Muscle of leg (tissue), 11 donors: ENCODE data around the gene HIVEP1. TPM values are rescaled to one million over a fixed set of nuclear protein-coding genes. Genes with fewer than 3 reads are reported as not detected.

ENCODE experiments used
- DNase-seq: peaks from one replicate; pipeline ENCODE4 v3.0.0; 2013
- H3K27ac ChIP-seq: one replicate; pipeline ENCODE4 v1.5.1; 2013; ENCODE audit warnings: mild to moderate bottlenecking, low read length, control low read depth
- H3K27me3 ChIP-seq: one replicate; pipeline ENCODE4 v1.6.1; 2013; ENCODE audit warnings: low read length; ENCODE audit not compliant: control insufficient read depth, insufficient read depth
- H3K36me3 ChIP-seq: one replicate; pipeline ENCODE4 v1.6.1; 2013; ENCODE audit warnings: low read length; ENCODE audit not compliant: control insufficient read depth, insufficient read depth
- H3K4me1 ChIP-seq: one replicate; pipeline ENCODE4 v1.6.1; 2013; ENCODE audit warnings: low read length; ENCODE audit not compliant: control insufficient read depth, insufficient read depth
- H3K4me3 ChIP-seq: one replicate; pipeline ENCODE4 v1.5.1; 2013; ENCODE audit warnings: low read length, control low read depth
- H3K9me3 ChIP-seq: replicated peaks from 2 replicates; pipeline ENCODE4 v1.6.1; 2013; ENCODE audit warnings: low read depth, low read length; ENCODE audit not compliant: control insufficient read depth
- WGBS: methylation state at CpG from one replicate; pipeline ENCODE4 v1.1.5; 2013; ENCODE audit warnings: missing lambda C conversion rate; ENCODE audit not compliant: insufficient coverage; 5-methylcytosine and 5-hydroxymethylcytosine counted together
- polyA plus RNA-seq, 8 donors: library from polyadenylated mRNA; unstranded; fragments of 120-200 nt; gene quantifications; one replicate each; pipeline versions ENCODE4 v1.2.1 to v1.2.3, GENCODE V29; 2013; ENCODE audit warnings: inconsistent platforms in 1 of 8, low replicate concordance in 1 of 8; ENCODE audit not compliant: insufficient read length in 8 of 8, insufficient read depth in 1 of 8
- total RNA-seq: library from RNA; stranded (reverse); fragments of 120-200 nt; gene quantifications from one replicate; pipeline ENCODE4 v1.2.4, GENCODE V29; 2013

HIVEP1 gene
- total and polyA plus RNA-seq, 9 donors: 16.7 to 27.8 (median 20.7) TPM

DNA sequence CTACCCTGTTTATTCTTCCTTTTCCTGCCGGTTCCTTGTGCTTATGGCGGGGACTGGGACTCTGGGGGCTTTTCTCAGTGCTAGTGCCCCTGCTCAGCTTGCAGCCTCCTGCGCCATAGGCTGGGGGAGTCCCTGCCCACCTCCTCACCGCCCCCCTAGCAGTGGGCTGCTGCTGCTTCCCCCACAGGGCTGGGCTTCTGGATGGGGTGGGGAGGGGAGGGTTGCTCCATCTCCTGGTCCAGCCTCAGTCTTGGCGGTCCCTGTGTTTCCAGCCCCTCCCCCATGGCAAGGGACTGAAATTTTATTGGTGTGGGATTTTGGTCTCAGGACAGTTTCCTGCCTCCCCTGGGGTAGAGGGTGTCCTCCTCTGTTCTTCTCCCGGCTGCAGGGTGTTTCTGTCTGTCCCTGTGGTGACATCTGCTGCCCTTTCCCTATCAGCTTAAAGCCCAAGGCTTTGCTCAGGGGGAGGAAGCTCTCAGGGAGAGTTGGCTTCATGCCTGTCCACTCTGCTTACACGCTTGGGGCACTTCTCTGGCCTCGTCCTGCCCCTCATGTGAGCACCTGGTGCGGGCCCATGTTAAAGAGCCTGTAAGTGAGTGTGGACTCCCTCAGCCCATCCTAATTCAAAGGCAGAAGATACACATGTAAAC, 100.6 kb downstream of the HIVEP1 start:
- Histone ChIP-seq H3K4me3 (no peak overlapping the region), H3K9me3 (peaks cover 14% of the 10 kb centered on the region), H3K4me1 (no peaks in the 10 kb centered on the region), H3K27me3 (no peaks in the 10 kb centered on the region), H3K27ac (no peak overlapping the region), H3K36me3 (peaks cover 18% of the 10 kb centered on the region)
- WGBS: 94% methylated on average over 3 of the region's 9 CpGs
- no peak for DNase-seq

DNA sequence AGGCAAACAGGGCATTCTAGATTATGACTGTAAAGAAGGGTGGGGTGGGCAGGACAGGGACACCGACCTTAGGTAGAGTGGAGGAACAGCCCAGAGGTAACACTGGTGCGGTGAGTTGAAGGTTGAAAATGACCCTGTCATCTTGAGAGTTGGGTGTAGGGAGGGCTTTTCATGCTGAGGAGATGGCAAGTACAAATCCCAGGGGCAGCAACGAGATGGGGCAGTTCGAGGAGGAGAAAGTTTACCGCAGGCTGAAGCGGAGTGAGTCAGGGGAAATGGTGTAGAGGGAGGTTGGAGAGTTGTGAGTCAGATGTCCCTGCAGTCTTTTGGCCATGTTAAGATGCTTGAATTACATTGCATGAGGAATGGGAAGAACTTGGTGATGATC, 101.1 kb downstream of the HIVEP1 start:
- H3K4me1 ChIP-seq: no peaks in the 10 kb centered on the region
- no peak overlapping the region for H3K27ac ChIP-seq
- no peak overlapping the region for H3K4me3 ChIP-seq
- no peak for DNase-seq
- H3K36me3 ChIP-seq: peaks cover 18% of the 10 kb centered on the region
- peaks cover 15% of the 10 kb centered on the region for H3K9me3 ChIP-seq
- 94% methylated on average over 6 of the region's 6 CpGs for WGBS
- no peaks in the 10 kb centered on the region for H3K27me3 ChIP-seq

DNA sequence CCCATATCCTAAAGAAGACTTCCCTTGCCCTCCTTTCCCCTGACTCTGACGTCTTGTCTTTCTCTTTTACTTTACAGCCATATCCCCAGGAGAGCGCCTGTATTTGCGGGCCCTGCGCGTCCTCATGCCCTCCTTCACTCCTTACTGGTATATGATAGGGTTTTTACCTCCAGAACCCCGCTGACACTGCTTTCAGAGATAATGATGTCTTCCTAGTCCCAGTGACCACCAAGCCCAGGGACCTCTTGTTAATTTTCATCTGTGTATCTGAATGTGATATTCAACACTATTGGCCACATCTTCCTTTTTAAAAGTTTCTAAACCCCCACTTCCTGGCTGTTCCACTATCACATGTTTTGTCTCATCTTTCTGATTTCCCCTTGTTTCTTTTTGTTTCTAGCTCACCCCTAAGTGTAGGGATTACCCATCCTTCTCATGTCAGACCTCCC, 102.0 kb downstream of the HIVEP1 start:
- H3K4me3 ChIP-seq: no peak overlapping the region
- WGBS: no CpG with 5 or more reads among the region's 6 CpGs
- peaks cover 15% of the 10 kb centered on the region for H3K9me3 ChIP-seq
- peaks cover 18% of the 10 kb centered on the region for H3K36me3 ChIP-seq
- H3K27ac ChIP-seq: no peak overlapping the region
- H3K27me3 ChIP-seq: no peaks in the 10 kb centered on the region
- no peak for DNase-seq
- H3K4me1 ChIP-seq: no peaks in the 10 kb centered on the region

DNA sequence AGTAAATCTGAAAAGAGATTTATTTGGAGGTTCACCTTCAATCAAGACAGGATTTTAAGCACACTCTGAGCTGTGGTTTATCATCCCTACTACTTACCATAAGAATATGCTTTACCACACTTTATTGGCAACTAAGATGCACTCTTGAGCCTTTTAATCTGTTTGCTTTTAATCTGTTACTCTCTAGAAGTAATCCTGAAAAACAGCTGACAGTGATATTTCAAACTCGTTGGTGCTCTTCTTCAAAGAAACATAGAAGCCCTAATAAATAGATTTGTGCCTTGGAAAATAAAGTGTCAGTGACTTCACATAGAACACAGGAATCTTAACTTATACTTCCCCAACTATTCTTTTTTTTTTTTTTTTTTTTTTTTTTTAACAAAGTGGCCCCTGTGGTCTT, 102.9 kb downstream of the HIVEP1 start:
- WGBS: no CpG with 5 or more reads among the region's 1 CpG
- Histone ChIP-seq H3K36me3 (peaks cover 19% of the 10 kb centered on the region), H3K4me3 (no peak overlapping the region), H3K27me3 (no peaks in the 10 kb centered on the region), H3K9me3 (peaks cover 15% of the 10 kb centered on the region), H3K4me1 (no peaks in the 10 kb centered on the region), H3K27ac (no peak overlapping the region)
- no peak for DNase-seq

DNA sequence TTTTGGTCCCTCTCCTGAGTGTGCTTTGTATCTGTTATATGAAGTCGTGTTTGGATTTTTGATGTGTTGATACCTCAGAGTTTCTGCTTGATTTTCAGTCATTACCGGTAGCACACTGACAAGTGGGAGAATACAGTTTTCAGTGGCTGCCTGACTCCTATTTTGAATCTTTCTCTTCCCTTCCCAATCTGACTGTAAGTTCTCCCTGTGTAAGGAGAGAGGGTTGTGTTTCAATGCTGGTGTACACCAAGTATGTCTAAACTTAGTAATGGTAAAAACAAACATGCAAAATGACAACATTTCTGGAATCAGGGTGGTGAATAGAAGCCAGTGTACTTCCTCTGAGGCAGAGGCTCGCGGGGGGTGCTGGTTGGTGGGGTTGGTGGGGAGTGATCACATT, 103.4 kb downstream of the HIVEP1 start:
- no peak for DNase-seq
- Histone ChIP-seq H3K4me3 (no peak overlapping the region), H3K9me3 (peaks cover 15% of the 10 kb centered on the region), H3K27ac (no peak overlapping the region), H3K36me3 (peaks cover 21% of the 10 kb centered on the region), H3K27me3 (no peaks in the 10 kb centered on the region), H3K4me1 (no peaks in the 10 kb centered on the region)
- 80% methylated on average over 1 of the region's 4 CpGs for WGBS

DNA sequence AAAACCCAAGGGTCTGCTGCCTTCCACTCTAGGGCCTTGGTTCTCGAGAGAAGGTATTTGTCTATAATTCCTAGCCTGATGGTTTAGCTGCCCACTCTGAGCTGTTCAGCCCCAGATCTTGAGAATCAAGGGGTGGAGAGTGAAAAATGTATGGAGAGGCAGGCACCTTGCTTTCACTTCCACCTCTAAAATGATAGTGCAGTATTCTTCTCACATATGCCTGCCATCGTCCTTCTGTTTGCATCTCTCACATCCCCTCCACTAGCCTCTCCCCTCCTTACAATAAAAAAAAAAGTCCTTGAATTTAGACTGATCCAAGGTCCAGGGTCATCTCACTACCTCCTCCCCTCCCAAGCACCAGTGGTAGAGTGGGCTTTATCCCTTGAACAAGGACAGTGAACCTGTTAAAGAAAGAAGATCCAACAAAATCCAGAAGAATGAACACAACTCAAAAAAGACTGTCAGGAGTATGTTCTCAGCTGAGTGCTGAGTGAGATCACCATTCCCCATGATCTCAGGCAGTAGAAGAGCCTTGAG, 104.2 kb downstream of the HIVEP1 start:
- H3K9me3 ChIP-seq: peaks cover 15% of the 10 kb centered on the region
- 71% methylated on average over 1 of the region's 2 CpGs for WGBS
- no peaks in the 10 kb centered on the region for H3K4me1 ChIP-seq
- H3K4me3 ChIP-seq: no peak overlapping the region
- no peak overlapping the region for H3K27ac ChIP-seq
- peaks cover 22% of the 10 kb centered on the region for H3K36me3 ChIP-seq
- H3K27me3 ChIP-seq: no peaks in the 10 kb centered on the region
- DNase-seq: no peak

DNA sequence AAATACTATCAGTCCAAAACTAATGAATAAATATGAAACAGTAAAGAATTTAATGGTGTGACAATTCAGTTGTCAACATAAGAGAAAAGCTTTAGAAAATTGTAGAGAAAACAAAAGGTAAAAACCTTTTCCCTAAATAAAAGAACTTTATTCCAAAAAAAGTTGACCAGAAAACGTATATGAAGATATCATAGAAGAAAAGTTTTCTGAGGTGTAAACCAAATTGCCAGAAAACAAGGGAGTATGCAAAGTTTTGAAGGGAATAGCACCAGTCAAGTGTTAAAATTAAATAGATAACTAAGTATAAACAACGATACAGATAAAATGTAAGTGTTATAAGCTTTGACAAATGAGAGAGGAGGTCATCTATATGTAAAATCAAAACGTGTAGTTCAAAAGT, 104.9 kb downstream of the HIVEP1 start:
- Histone ChIP-seq H3K36me3 (peaks cover 28% of the 10 kb centered on the region), H3K27me3 (no peaks in the 10 kb centered on the region), H3K27ac (no peak overlapping the region), H3K4me3 (no peak overlapping the region), H3K4me1 (no peaks in the 10 kb centered on the region), H3K9me3 (peaks cover 15% of the 10 kb centered on the region)
- DNase-seq: no peak
- no CpG with 5 or more reads among the region's 3 CpGs for WGBS

DNA sequence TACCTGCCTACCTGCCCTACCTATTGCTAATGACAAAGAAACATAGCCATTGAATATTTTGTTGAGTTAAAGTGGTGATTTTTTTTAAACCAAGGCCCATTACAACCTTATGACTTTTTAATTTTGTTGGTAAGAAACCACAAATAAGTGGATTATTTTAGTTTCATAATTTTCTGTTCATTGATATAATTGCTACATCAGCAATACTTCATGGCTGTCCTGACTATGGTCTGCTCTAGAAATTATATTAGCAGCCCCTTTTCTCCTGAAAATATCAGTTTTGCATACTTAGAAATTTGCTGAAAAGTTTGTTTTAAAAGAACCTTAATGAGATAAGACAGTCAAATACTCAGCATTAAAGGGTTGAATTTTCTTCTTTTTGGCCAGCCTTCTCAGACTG, 106.5 kb downstream of the HIVEP1 start:
- Histone ChIP-seq H3K9me3 (peaks cover 15% of the 10 kb centered on the region), H3K27me3 (no peaks in the 10 kb centered on the region), H3K36me3 (peaks cover 36% of the 10 kb centered on the region), H3K4me3 (no peak overlapping the region), H3K27ac (no peak overlapping the region), H3K4me1 (no peaks in the 10 kb centered on the region)
- DNase-seq: no peak

DNA sequence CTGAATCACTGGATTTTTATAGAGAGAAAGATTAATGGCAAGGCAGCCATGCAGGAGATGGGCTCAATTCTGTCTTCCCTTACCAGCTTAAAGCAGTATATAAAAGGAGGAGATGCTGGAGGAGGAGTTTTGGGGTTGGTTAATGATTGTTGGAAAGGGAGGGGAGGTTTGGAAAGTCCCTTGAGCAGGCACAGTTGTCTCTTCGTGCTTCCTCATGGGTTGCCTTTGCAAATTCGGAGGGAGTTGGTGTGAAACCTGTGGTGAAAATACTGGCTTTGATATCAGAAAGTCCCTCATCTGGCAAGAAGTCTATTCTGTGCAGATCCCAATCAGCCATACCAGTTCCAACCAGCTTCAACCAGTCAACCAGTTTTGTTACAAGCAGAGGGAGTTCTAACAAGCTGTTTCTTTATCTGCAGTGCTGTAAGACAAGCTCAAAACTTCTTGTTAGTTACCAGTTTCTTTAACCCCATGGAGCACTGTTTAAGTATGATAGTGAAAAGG, 107.0 kb downstream of the HIVEP1 start:
- H3K9me3 ChIP-seq: peaks cover 15% of the 10 kb centered on the region
- no peaks in the 10 kb centered on the region for H3K4me1 ChIP-seq
- no peak for DNase-seq
- H3K4me3 ChIP-seq: no peak overlapping the region
- no peaks in the 10 kb centered on the region for H3K27me3 ChIP-seq
- H3K36me3 ChIP-seq: peaks cover 33% of the 10 kb centered on the region
- no CpG with 5 or more reads among the region's 2 CpGs for WGBS
- H3K27ac ChIP-seq: no peak overlapping the region

DNA sequence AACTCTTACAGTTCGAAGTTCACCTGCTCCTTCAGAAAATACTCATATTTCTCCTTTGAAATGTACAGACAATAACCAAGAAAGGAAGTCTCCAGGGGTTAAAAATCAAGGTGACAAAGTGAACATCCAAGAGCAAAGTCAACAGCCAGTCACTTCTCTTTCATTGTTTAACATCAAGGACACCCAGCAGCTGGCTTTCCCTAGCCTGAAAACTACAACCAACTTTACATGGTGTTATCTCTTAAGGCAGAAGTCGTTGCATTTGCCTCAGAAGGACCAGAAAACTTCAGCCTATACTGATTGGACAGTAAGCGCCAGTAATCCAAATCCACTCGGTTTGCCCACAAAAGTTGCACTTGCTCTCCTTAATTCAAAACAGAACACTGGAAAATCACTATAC, 113.3 kb downstream of the HIVEP1 start:
- Histone ChIP-seq H3K4me3 (no peak overlapping the region), H3K27ac (no peak overlapping the region), H3K36me3 (peaks cover 32% of the 10 kb centered on the region), H3K4me1 (no peaks in the 10 kb centered on the region), H3K9me3 (no peaks in the 10 kb centered on the region), H3K27me3 (no peaks in the 10 kb centered on the region)
- no peak for DNase-seq
- 52% methylated on average over 3 of the region's 4 CpGs for WGBS
